ENCODE results near the gene ITGA5. TPM values are rescaled to one million over a fixed set of nuclear protein-coding genes. Genes with fewer than 3 reads are reported as not detected.

ITGA5 gene
- total RNA-seq, 1 experiment from 2014 or later: 12.2 TPM

- no peak for TF ChIP-seq CTCF (conservative IDR thresholded peaks at IDR 0.05)
- Histone ChIP-seq H2BK15ac (ENCODE audit: low read depth, low read length) (no peak overlapping the region), H2BK5ac (ENCODE audit: insufficient read length, low read length) (no peak overlapping the region), H3K27ac (ENCODE audit: insufficient read length, low read depth, low read length) (no peak overlapping the region), H3K18ac (ENCODE audit: insufficient read length, low read depth, low read length) (no peak overlapping the region), H3K9me3 (ENCODE audit: control insufficient read depth, low read depth, low read length) (no peaks in the 10 kb centered on the region), H3T11ph (ENCODE audit: low read length) (no peak overlapping the region), H3K4me1 (ENCODE audit: insufficient read depth, low read length) (no peaks in the 10 kb centered on the region), H4K91ac (ENCODE audit: insufficient read length, low read depth, low read length) (no peak overlapping the region), H2AFZ (ENCODE audit: low read length) (no peak overlapping the region), H3K9ac (ENCODE audit: extremely low read depth, insufficient read length, low read length) (no peak overlapping the region), H3K79me2 (ENCODE audit: insufficient read depth, low read length) (no peaks in the 10 kb centered on the region), H3K14ac (ENCODE audit: insufficient read depth, low read length) (no peak overlapping the region), H4K5ac (ENCODE audit: insufficient read length, low read depth, low read length) (no peak overlapping the region), H4K8ac (replicated peaks; ENCODE audit: insufficient read length, low read depth, low read length) (no peak overlapping the region), H3K23ac (ENCODE audit: insufficient read length, low read depth, low read length) (no peak overlapping the region), H2BK120ac (ENCODE audit: low read depth, low read length, poor library complexity, severe bottlenecking) (no peak overlapping the region), H3K27me3 (ENCODE audit: insufficient read depth, low read length) (peaks cover 21% of the 10 kb centered on the region; the same call in 1 of the 2 replicates), H3K79me1 (ENCODE audit: insufficient read depth, low read depth, low read length, poor library complexity, severe bottlenecking) (no peaks in the 10 kb centered on the region), H3K4ac (ENCODE audit: low read depth, low read length) (no peak overlapping the region), H3K4me2 (ENCODE audit: insufficient read depth, insufficient read length, low read length) (no peak overlapping the region), H2BK20ac (ENCODE audit: low read depth, low read length, poor library complexity, severe bottlenecking) (no peak overlapping the region), H3K56ac (ENCODE audit: insufficient read length, low read depth, low read length) (no peak overlapping the region), H2AK5ac (ENCODE audit: insufficient read length, low read length) (no peak overlapping the region), H4K20me1 (ENCODE audit: control insufficient read depth, insufficient read depth, insufficient read length) (no peaks in the 10 kb centered on the region), H2BK12ac (ENCODE audit: insufficient read length, low read depth, low read length) (no peak overlapping the region), H3K23me2 (ENCODE audit: insufficient read length, low read depth, low read length, poor library complexity, severe bottlenecking) (no peaks in the 10 kb centered on the region)
- Mint-ChIP-seq H3K36me3 (ENCODE audit: insufficient read depth in 1 of 3, low read depth in 3 of 3) (no peaks in the 10 kb centered on the region), H3K27me3 (ENCODE audit: low read depth) (peaks cover 90% of the 10 kb centered on the region), H3K9me3 (no peaks in the 10 kb centered on the region), H3K4me1 (peaks cover 3 to 9% of the 10 kb centered on the region in 2 experiments), H3K4me3 (no peak overlapping the region), H3K27ac (no peak overlapping the region)
- no peak for DNase-seq
- no CpG with 5 or more reads among the region's 2 CpGs for WGBS (ENCODE audit: extremely low coverage, insufficient read length, low lambda C conversion rate)
Measured at GRCh38 chr12:54442099-54442498, 23.0 kb upstream of the ITGA5 start.
